ENCODE results near the gene ARRB1.
"Not testable (repeated sequence)": the region's sequence is repeated elsewhere in the genome, so short reads cannot be mapped to it uniquely, and the experiment has no call there.

The ARRB1 gene

GRCh38 chr11:75276186-75276585, 75.3 kb downstream of the ARRB1 start:
- no peak for DNase-seq

GRCh38 chr11:75275581-75275980, 75.9 kb downstream of the ARRB1 start:
- peak in 16 of 56 donors; percentile 13 to 63 (median 35) for DNase-seq

- not testable (repeated sequence) for DNase-seq
These were observed 76.7 kb downstream of the ARRB1 start for GRCh38 chr11:75274716-75275115.

GRCh38 chr11:75273411-75274391, 77.8 kb downstream of the ARRB1 start:
- no peak for DNase-seq

- no peak for DNase-seq
These were observed 78.6 kb downstream of the ARRB1 start for GRCh38 chr11:75272821-75273301.

- no peak for DNase-seq
These were observed 79.1 kb downstream of the ARRB1 start for GRCh38 chr11:75272391-75272790.

- DNase-seq = no peak
These were observed 79.7 kb downstream of the ARRB1 start for GRCh38 chr11:75271730-75272129.

- DNase-seq = no peak
These were observed 80.5 kb downstream of the ARRB1 start for GRCh38 chr11:75270896-75271418.

- DNase-seq = no peak
These were observed 81.6 kb downstream of the ARRB1 start for GRCh38 chr11:75269896-75270295.

- no peak for DNase-seq
These were observed 82.1 kb downstream of the ARRB1 start for GRCh38 chr11:75269367-75269660.

GRCh38 chr11:75268626-75269366, 82.7 kb downstream of the ARRB1 start:
- DNase-seq = no peak

- no peak for DNase-seq
These were observed 84.1 kb downstream of the ARRB1 start for GRCh38 chr11:75267171-75267970.

GRCh38 chr11:75265851-75266531, 85.5 kb downstream of the ARRB1 start:
- DNase-seq = peak in 2 of 56 donors; percentile 11 to 33

GRCh38 chr11:75264971-75265370, 86.5 kb downstream of the ARRB1 start:
- DNase-seq = no peak

GRCh38 chr11:75264356-75264755, 87.1 kb downstream of the ARRB1 start:
- no peak for DNase-seq

GRCh38 chr11:75263944-75264349, 87.5 kb downstream of the ARRB1 start:
- no peak for DNase-seq

- no peak for DNase-seq
These were observed 88.3 kb downstream of the ARRB1 start for GRCh38 chr11:75262961-75263852.

- no peak for DNase-seq
These were observed 89.0 kb downstream of the ARRB1 start for GRCh38 chr11:75262436-75262835.

GRCh38 chr11:75261902-75262361, 89.5 kb downstream of the ARRB1 start:
- DNase-seq = no peak

Measured in nucleus accumbens (tissue), 56 donors.